Measurements from ENCODE around the gene SIGLEC8.
"Not testable (repeated sequence)": the region's sequence is repeated elsewhere in the genome, so short reads cannot be mapped to it uniquely, and the experiment has no call there.

SIGLEC8 gene

GRCh38 chr19:51447510-51447909, 10.7 kb downstream of the SIGLEC8 start:
- DNase-seq (ENCODE audit: low read depth, low spot score), result not testable (repeated sequence)

- DNase-seq (ENCODE audit: low read depth, low spot score), result no peak
These were observed 16.6 kb downstream of the SIGLEC8 start for GRCh38 chr19:51441410-51442390.

- DNase-seq (ENCODE audit: low read depth, low spot score), result no peak
These were observed 17.3 kb downstream of the SIGLEC8 start for GRCh38 chr19:51440846-51441409.

- DNase-seq (ENCODE audit: low read depth, low spot score), result no peak
These were observed 18.2 kb downstream of the SIGLEC8 start for GRCh38 chr19:51440052-51440451.

GRCh38 chr19:51439021-51439465, 19.2 kb downstream of the SIGLEC8 start:
- DNase-seq (ENCODE audit: low read depth, low spot score), result no peak

GRCh38 chr19:51434456-51434855, 23.8 kb downstream of the SIGLEC8 start:
- no peak for DNase-seq (ENCODE audit: low read depth, low spot score)

GRCh38 chr19:51433043-51433442, 25.2 kb downstream of the SIGLEC8 start:
- DNase-seq (ENCODE audit: low read depth, low spot score), result no peak

GRCh38 chr19:51431124-51431523, 27.1 kb downstream of the SIGLEC8 start:
- DNase-seq (ENCODE audit: low read depth, low spot score), result no peak

GRCh38 chr19:51430221-51430620, 28.0 kb downstream of the SIGLEC8 start:
- no peak for DNase-seq (ENCODE audit: low read depth, low spot score)

- DNase-seq (ENCODE audit: low read depth, low spot score), result no peak
These were observed 31.1 kb downstream of the SIGLEC8 start for GRCh38 chr19:51427201-51427600.

- no peak for DNase-seq (ENCODE audit: low read depth, low spot score)
These were observed 36.2 kb downstream of the SIGLEC8 start for GRCh38 chr19:51422053-51422448.

- no peak for DNase-seq (ENCODE audit: low read depth, low spot score)
These were observed 36.8 kb downstream of the SIGLEC8 start for GRCh38 chr19:51421229-51422052.

- DNase-seq (ENCODE audit: low read depth, low spot score), result not testable (repeated sequence)
These were observed 37.7 kb downstream of the SIGLEC8 start for GRCh38 chr19:51420511-51420910.

- DNase-seq (ENCODE audit: low read depth, low spot score), result no peak
These were observed 39.5 kb downstream of the SIGLEC8 start for GRCh38 chr19:51418707-51419106.

- DNase-seq (ENCODE audit: low read depth, low spot score), result no peak
These were observed 40.5 kb downstream of the SIGLEC8 start for GRCh38 chr19:51417810-51418157.

GRCh38 chr19:51417107-51417809, 41.0 kb downstream of the SIGLEC8 start, which contains the start of gene SIGLEC10:
Gene SIGLEC10 (minus strand): TSS chr19:51417642. CDS start chr19:51417581, 61 bp downstream.
- DNase-seq (ENCODE audit: low read depth, low spot score), result no peak

- DNase-seq (ENCODE audit: low read depth, low spot score), result not testable (repeated sequence)
These were observed 41.8 kb downstream of the SIGLEC8 start for GRCh38 chr19:51416422-51416821.

GRCh38 chr19:51415187-51415586, 43.1 kb downstream of the SIGLEC8 start:
- no peak for DNase-seq (ENCODE audit: low read depth, low spot score)

GRCh38 chr19:51410950-51411748, 47.1 kb downstream of the SIGLEC8 start:
- no peak for DNase-seq (ENCODE audit: low read depth, low spot score)

GRCh38 chr19:51407511-51408131, 50.6 kb downstream of the SIGLEC8 start:
- DNase-seq (ENCODE audit: low read depth, low spot score), result no peak
